HUES64 (cell line): ENCODE data around the gene ANGPT4.

Experiments used
- H3K27ac ChIP-seq: 2 replicates; pipeline ENCODE4 v1.7.0; 2013; ENCODE audit warnings: low read depth, low read length, inconsistent platforms
- H3K27me3 ChIP-seq: 2 replicates; pipeline ENCODE4 v1.6.1; 2013; ENCODE audit warnings: mild to moderate bottlenecking, low read length; ENCODE audit not compliant: insufficient read depth
- H3K36me3 ChIP-seq: 2 replicates; pipeline ENCODE4 v1.6.1; 2013; ENCODE audit warnings: mild to moderate bottlenecking, low read length; ENCODE audit not compliant: insufficient read depth
- H3K4me1 ChIP-seq: 2 replicates; pipeline ENCODE4 v1.6.1; 2013; ENCODE audit warnings: mild to moderate bottlenecking, low read length, moderate library complexity; ENCODE audit not compliant: insufficient read depth
- H3K4me3 ChIP-seq: 2 replicates; pipeline ENCODE4 v1.5.1; 2013; ENCODE audit warnings: mild to moderate bottlenecking, low read length, moderate library complexity
- H3K9ac ChIP-seq: 2 replicates; pipeline ENCODE4 v1.6.1; 2013; ENCODE audit warnings: mild to moderate bottlenecking, low read depth, low read length
- H3K9me3 ChIP-seq: 2 replicates; pipeline ENCODE4 v1.6.1; 2013; ENCODE audit warnings: low read depth, low read length; ENCODE audit not compliant: insufficient read depth
- WGBS: fragments of 150-250, 120-280 bp; methylation state at CpG from one replicate; pipeline ENCODE4 v1.1.7; 2013; ENCODE audit warnings: missing lambda C conversion rate; 5-methylcytosine and 5-hydroxymethylcytosine counted together

Gene ANGPT4

DNA sequence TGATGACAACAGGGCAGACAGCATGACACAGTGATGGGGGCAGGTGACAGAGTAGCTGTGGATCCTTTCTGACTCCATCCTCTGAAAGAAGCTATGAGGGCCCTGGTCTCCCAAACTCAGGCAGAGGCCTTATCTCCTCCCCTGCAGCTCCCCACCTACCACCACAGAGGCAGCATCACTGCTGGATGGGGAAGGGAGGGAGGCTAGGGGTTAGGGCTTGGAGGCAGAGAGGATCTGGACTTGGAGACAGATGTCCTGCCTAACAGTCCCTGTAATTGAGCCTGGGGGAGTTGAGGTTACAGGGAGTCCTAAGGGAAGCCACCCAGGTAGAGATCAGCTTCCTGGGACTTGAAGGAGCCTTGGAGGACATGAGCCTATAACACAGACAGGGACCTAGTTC is 44.7 kb downstream of the ANGPT4 start:
- no peak overlapping the region for H3K4me3 ChIP-seq
- no peaks in the 10 kb centered on the region for H3K36me3 ChIP-seq
- no peak overlapping the region for H3K27ac ChIP-seq
- no peaks in the 10 kb centered on the region; the same call in 1 of the 2 replicates for H3K27me3 ChIP-seq
- H3K9ac ChIP-seq = no peak overlapping the region
- H3K4me1 ChIP-seq = peaks cover 3% of the 10 kb centered on the region; the same call in 1 of the 2 replicates
- H3K9me3 ChIP-seq = no peaks in the 10 kb centered on the region

DNA sequence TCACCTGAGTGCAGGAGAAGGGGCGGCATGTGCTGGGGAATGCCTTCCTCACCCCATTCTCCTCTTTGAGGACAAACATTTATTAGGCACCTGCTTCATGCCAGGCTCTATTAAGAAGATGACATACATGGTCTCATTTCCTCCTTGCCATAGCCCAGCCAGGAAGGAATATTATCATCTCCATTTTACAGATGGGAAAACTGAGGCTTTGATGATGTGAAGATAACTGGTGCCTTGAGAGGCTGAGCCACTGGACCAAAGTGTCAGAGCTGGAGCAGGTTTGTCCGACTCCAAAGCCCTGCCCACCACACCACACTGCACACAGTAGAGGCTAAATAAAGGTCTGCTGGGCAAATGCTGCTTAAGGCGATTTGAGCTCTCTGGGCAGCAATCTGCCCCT is 45.4 kb downstream of the ANGPT4 start:
- Histone ChIP-seq H3K27me3 (no peaks in the 10 kb centered on the region; the same call in 1 of the 2 replicates), H3K4me1 (peaks cover 3% of the 10 kb centered on the region; the same call in 1 of the 2 replicates), H3K4me3 (no peak overlapping the region), H3K9me3 (no peaks in the 10 kb centered on the region), H3K9ac (no peak overlapping the region), H3K27ac (no peak overlapping the region), H3K36me3 (no peaks in the 10 kb centered on the region)
- 86% methylated on average over 3 of the region's 3 CpGs for WGBS

DNA sequence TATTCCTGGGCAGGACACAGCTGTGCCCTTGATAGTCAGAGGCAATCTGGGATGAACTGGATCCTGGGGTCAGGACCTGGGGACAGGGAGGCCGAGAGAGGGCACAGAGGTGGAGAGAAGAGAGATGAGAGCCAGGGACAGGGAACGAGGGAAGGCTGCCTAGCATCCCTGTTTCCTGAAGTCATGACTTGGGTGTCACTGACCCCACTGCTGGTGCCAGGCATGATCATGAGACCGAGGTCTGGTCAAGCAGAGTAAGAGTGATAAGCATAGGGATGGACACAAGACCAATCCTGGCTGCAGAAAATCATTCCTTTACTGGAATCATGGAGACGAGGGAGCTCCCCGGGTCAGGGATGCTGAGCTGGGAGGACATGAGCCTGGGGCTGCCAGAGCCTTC is 46.5 kb downstream of the ANGPT4 start:
- peaks cover 3% of the 10 kb centered on the region; the same call in 1 of the 2 replicates for H3K4me1 ChIP-seq
- WGBS = 84% methylated on average over 5 of the region's 5 CpGs
- H3K27ac ChIP-seq = no peak overlapping the region
- H3K9ac ChIP-seq = no peak overlapping the region
- H3K4me3 ChIP-seq = no peak overlapping the region
- no peaks in the 10 kb centered on the region for H3K36me3 ChIP-seq
- H3K9me3 ChIP-seq = no peaks in the 10 kb centered on the region
- no peaks in the 10 kb centered on the region; the same call in 1 of the 2 replicates for H3K27me3 ChIP-seq

DNA sequence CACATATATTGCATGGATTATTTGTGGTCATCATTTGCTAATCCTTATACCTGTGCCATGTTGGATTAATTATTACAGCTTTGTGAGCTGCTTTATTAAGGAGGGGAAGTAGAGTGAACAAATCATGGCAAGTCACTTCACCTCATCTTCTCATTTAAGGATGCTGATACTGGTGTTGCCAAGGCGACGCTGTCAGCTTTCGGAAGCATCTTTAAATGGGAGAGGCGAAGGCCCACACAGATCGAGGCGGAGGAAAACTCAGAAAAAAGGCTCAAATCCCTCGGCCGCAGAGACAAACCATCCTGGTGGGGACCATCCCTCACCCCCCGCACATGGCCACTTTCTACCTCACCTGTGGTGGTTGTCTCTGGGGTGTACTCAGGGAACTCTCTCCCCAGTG is 47.9 kb downstream of the ANGPT4 start:
- no peak overlapping the region for H3K9ac ChIP-seq

DNA sequence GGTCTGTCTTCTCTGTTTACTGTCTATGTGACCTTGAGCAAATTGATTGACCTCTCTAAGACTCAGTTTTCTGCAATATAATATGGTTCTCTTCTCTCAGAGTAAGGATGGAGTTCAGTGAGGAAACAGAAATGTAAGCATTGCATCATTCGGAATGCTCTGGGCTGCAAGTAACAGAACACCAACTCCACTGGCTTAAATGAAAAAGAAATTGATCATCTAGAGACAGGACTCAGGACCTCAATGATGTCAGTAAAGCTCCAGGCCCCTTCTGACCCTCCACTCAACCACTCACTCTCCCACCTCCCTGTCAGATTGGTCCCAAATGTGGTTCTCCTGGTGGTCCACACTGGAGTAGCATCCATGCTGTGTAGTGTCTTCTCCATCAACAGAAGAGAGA is 50.7 kb downstream of the ANGPT4 start:
- Histone ChIP-seq H3K4me3 (no peak overlapping the region), H3K27me3 (no peaks in the 10 kb centered on the region; the same call in 1 of the 2 replicates), H3K27ac (no peak overlapping the region), H3K36me3 (no peaks in the 10 kb centered on the region), H3K4me1 (no peaks in the 10 kb centered on the region), H3K9me3 (no peaks in the 10 kb centered on the region), H3K9ac (no peak overlapping the region)
- 80% methylated on average over 1 of the region's 1 CpG for WGBS

More for the DNA sequence above, 47.9 kb downstream of the ANGPT4 start:
- no peak overlapping the region for H3K27ac ChIP-seq
- no peaks in the 10 kb centered on the region for H3K36me3 ChIP-seq
- H3K9me3 ChIP-seq = no peaks in the 10 kb centered on the region
- no peak overlapping the region for H3K4me3 ChIP-seq
- H3K4me1 ChIP-seq = peaks cover under 1% of the 10 kb centered on the region; the same call in 1 of the 2 replicates
- WGBS = 86% methylated on average over 9 of the region's 9 CpGs
- no peaks in the 10 kb centered on the region; the same call in 1 of the 2 replicates for H3K27me3 ChIP-seq

DNA sequence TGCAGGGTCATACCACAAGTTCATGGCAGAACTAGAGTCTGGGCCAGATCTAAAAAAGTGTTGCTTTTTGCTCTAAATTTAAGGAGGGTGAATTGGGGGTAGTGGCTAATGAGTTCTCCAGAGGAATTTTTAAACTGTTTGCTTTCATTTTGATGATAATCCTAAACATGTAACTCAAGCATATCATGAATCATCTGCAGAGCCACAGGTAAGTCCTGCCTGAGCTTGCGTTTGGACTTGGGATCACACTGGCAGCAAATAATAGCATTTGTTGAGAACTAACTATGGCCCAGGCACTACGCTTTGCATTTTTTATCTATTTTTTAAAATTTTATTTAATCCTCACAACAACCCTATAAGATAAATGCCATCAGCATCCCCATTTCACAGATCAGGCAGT is 55.2 kb downstream of the ANGPT4 start:
- Histone ChIP-seq H3K4me3 (no peak overlapping the region), H3K4me1 (no peaks in the 10 kb centered on the region), H3K27me3 (no peaks in the 10 kb centered on the region), H3K36me3 (no peaks in the 10 kb centered on the region), H3K9me3 (no peaks in the 10 kb centered on the region), H3K27ac (no peak overlapping the region), H3K9ac (no peak overlapping the region)
- 92% methylated on average over 2 of the region's 2 CpGs for WGBS

DNA sequence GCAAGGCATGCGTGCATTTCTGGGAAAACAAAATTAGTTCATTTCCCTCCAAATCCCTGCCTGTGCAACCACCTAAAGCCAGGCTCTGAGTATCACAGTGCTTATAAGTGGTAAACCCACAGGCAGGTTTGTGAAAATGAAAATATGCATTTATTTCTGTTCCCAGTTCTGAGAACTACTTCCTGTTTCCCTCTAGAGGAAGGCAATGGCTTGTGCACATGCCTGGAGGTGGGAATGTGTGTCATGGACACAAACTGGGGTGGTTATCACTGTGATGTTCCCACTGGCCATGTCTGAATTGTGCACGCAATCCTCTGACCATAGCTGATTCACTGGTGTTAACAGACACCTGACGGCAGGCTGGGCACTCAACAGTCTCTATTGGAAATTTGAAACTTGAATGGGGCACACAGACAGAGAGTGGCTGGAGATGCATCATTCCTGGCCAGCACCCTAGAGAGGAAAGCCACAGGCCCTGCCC is 56.3 kb downstream of the ANGPT4 start:
- no peak overlapping the region for H3K27ac ChIP-seq
- no peak overlapping the region for H3K4me3 ChIP-seq
- H3K4me1 ChIP-seq = no peaks in the 10 kb centered on the region
- WGBS = 58% methylated on average over 3 of the region's 3 CpGs
- no peaks in the 10 kb centered on the region for H3K27me3 ChIP-seq
- no peak overlapping the region for H3K9ac ChIP-seq
- H3K36me3 ChIP-seq = no peaks in the 10 kb centered on the region
- H3K9me3 ChIP-seq = no peaks in the 10 kb centered on the region

DNA sequence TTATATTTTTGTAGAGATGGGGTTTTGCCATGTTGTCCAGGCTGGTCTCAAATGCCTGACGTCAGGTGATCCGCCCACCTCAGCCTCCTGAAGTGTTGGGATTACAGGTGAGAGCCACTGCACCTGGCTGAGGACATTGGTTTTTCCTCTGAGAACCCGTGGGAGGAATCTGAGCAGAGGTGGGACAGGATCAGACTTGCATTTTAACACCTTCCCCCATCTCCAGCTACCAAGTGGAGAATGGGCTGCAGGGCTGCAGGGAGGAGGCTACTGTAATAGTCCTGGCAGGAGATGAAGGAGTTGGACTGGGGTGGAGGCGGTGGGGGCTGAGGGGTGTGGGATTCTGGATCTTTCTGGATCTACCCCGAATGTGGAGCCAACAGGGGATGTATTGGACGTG is 58.1 kb downstream of the ANGPT4 start:
- Histone ChIP-seq H3K4me1 (no peaks in the 10 kb centered on the region), H3K27ac (no peak overlapping the region), H3K4me3 (no peak overlapping the region), H3K36me3 (no peaks in the 10 kb centered on the region), H3K9me3 (no peaks in the 10 kb centered on the region), H3K9ac (no peak overlapping the region), H3K27me3 (no peaks in the 10 kb centered on the region)
- WGBS = 86% methylated on average over 6 of the region's 6 CpGs

DNA sequence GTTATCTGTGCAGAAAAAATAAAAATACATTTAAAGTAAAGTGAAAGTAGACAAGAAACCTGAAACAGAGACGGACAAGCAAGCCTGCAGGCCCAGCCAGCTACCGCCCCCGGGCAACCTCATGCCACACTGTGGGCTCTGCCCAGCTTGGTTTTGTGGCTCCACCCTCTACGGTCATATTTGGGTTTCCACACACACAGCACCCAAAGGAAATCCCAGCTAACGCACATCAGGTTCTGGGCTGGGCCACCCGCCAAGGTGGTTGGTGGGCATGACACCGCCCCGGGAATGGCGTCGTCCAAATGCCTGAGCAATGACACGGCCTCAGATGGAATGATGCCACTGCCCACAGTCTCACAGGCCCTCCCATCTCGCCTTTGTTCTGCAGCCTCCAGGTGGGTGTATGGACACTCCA is 59.8 kb downstream of the ANGPT4 start:
- 80% methylated on average over 12 of the region's 12 CpGs for WGBS
- Histone ChIP-seq H3K9ac (no peak overlapping the region), H3K4me3 (no peak overlapping the region), H3K4me1 (no peaks in the 10 kb centered on the region), H3K36me3 (no peaks in the 10 kb centered on the region), H3K9me3 (no peaks in the 10 kb centered on the region), H3K27ac (no peak overlapping the region), H3K27me3 (no peaks in the 10 kb centered on the region)

DNA sequence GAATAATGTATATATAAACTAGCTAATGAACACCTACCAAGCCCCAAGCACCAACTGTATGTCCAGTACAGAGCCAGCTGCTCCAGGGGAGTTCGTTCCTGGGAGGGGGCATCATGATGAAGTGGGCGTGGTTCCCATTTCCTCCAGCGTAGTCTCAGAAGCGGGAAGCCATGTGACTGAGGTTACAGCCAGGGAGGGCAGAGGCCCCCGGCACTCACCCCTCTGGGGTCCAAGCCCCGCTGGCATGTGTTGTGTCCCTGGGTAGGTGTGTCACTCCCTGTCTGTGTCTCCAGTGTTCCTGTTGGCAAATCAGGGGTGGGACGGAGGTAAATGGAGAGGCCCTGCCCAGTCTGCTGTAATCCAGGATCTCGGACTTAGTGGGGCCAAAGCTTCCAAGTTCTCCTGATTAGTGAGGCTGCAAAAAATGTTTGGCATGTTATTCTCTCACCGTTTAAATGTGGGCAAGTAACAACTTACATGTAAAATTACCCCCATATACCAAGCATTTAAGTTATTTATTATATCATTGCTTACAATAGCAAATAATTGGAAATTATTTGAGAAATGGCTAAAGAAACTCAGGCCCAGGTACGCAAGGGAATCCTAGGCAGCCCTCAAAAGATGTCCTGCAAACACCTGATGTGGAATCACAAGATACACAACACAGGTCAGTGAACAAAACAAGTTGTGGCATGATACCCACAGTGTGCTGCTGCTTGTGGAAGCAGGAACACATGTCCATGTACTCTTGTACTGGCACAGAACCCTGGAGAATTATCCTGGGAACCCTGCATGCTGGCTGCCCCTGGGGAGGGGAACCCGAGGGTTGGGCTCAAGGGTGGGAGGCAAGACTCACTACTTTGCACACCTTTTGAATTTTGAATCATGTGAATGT is 60.4 kb downstream of the ANGPT4 start:
- no peak overlapping the region for H3K27ac ChIP-seq
- WGBS = 70% methylated on average over 10 of the region's 11 CpGs
- H3K9ac ChIP-seq = no peak overlapping the region
- no peaks in the 10 kb centered on the region for H3K4me1 ChIP-seq
- H3K4me3 ChIP-seq = no peak overlapping the region
- no peaks in the 10 kb centered on the region for H3K36me3 ChIP-seq
- no peaks in the 10 kb centered on the region for H3K27me3 ChIP-seq
- no peaks in the 10 kb centered on the region for H3K9me3 ChIP-seq

DNA sequence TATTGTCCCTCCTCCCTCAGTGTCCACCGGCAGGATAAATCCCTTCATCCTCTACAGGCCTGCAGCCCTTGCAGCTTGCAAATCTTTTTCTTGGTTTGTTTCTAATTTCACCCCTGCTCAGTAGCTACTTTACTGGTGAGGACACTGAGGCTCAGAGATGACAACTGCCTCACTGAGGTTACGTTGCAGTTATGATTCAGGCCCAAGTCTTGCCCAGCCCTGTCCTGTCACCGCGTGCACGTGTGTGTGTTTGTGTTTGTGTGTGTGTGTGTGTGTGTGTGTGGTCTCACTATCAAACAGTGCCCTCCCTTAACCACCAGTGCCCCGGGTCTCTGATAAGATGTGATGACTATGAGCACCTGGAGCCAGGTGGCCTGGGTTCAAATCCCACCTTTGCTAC is 61.5 kb downstream of the ANGPT4 start:
- Histone ChIP-seq H3K27me3 (no peaks in the 10 kb centered on the region), H3K9ac (no peak overlapping the region), H3K4me3 (no peak overlapping the region), H3K36me3 (no peaks in the 10 kb centered on the region), H3K9me3 (no peaks in the 10 kb centered on the region), H3K4me1 (no peaks in the 10 kb centered on the region), H3K27ac (no peak overlapping the region)
- 84% methylated on average over 3 of the region's 6 CpGs for WGBS
